SK-N-SH (cell line): Measurements from ENCODE around the gene DTX3L.

Source experiments
- CHD2 ChIP-seq: fragments of 150-350 bp; IDR thresholded peaks from 2 replicates; pipeline ENCODE4 v1.6.1; 2018; ENCODE audit warnings: low read length; ENCODE audit not compliant: partially characterized antibody
- CTCF ChIP-seq: fragments of 200-600 bp; sonication (generic); IDR thresholded peaks from 2 replicates; pipeline ENCODE4 v1.6.1; 2017; ENCODE audit warnings: antibody characterized with exemption, mild to moderate bottlenecking, moderate library complexity
- MAX ChIP-seq: IDR thresholded peaks from 2 replicates; pipeline ENCODE4 v1.4.0; 2012; ENCODE audit warnings: low read depth

- TF ChIP-seq CTCF (no peak), CHD2 (no peak), MAX (no peak)
Measured at GRCh38 chr3:122535964-122536631, 28.0 kb upstream of the DTX3L start.
